Dermis microvascular lymphatic vessel endothelial cell (primary cell): ENCODE measurements around the gene RNF220. TPM values are rescaled to one million over a fixed set of nuclear protein-coding genes. Genes with fewer than 3 reads are reported as not detected.

Source experiments
- DNase-seq, 2 donors: peaks; one replicate each; pipeline versions ENCODE4 v3.0.0 to v3.0.0-alpha.2; 2010; ENCODE audit warnings: low read depth in 2 of 2
- total RNA-seq: library from RNA; depleted of rRNA; stranded (reverse); fragments of >200 nt; gene quantifications from 2 replicates; pipeline ENCODE4 v1.2.1, GENCODE V29; 2014

The RNF220 gene
- total RNA-seq, 1 donor from 2014 or later, result 45.6 TPM

- DNase-seq, result no peak
These were observed 295.5 kb downstream of the RNF220 start for GRCh38 chr1:44700573-44700972.

DNA sequence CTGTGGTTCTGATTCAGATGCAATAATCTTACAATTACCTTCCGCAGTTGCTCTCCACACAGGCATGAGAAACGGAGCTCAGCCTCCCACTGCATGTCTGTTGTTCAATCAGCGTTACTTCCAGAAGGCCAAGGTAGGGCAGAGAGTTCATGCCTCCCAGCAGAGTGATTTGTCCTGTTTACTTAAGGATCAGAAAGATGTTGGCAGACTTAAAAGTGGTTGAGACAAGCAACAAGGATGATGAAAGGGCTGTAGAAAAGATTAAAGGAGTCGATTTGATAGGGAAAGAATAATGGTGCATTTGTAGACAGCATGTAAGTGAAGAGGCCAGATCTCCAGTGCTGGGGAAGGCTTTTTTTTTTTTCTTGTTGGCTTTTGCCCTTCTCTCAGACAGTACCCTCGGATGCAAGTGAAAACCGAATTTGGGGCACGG lies 296.1 kb downstream of the RNF220 start:
- DNase-seq, result no peak

Other genes starting within 250 kb of the RNF220 start
- 11.4 and 16.8 TPM in 2 replicates for gene DMAP1, start 191.8 kb upstream of the RNF220 start, total RNA-seq
- gene ERI3, start 50.0 kb upstream of the RNF220 start, total RNA-seq, result 30.4 and 34.0 TPM in 2 replicates